SK-N-SH (cell line): ENCODE data around the gene LRP1.

Source experiments
- EP300 ChIP-seq, 2 experiments: IDR thresholded peaks; 2 replicates each; pipeline versions ENCODE4 v1.4.0 to v1.6.1; 2012; ENCODE audit warnings: borderline replicate concordance in 1 of 2, low read depth in 1 of 2, low read length in 1 of 2
- FOSL2 ChIP-seq: IDR thresholded peaks from 2 replicates; pipeline ENCODE4 v1.4.0; 2012; ENCODE audit warnings: low read depth, mild to moderate bottlenecking, moderate library complexity, borderline replicate concordance
- FOXM1 ChIP-seq: IDR thresholded peaks from 2 replicates; pipeline ENCODE4 v1.4.0; 2012; ENCODE audit warnings: low read depth, mild to moderate bottlenecking
- GABPA ChIP-seq: IDR thresholded peaks from 2 replicates; pipeline ENCODE4 v1.4.0; 2012; ENCODE audit warnings: low read depth, mild to moderate bottlenecking
- NRF1 ChIP-seq: IDR thresholded peaks from 2 replicates; pipeline ENCODE4 v1.6.1; 2012; ENCODE audit warnings: low read depth, mild to moderate bottlenecking, low read length
- POLR2AphosphoS5 ChIP-seq: IDR thresholded peaks from 2 replicates; pipeline ENCODE4 v1.6.1; 2012; ENCODE audit warnings: low read depth, low read length
- RAD21 ChIP-seq: IDR thresholded peaks from 2 replicates; pipeline ENCODE4 v1.6.1; 2012; ENCODE audit warnings: mild to moderate bottlenecking, low read length
- SMC3 ChIP-seq: IDR thresholded peaks from 2 replicates; pipeline ENCODE4 v1.6.1; 2012; ENCODE audit warnings: low read depth, low read length, improper control_type of control experiment
- TAF1 ChIP-seq: IDR thresholded peaks from 2 replicates; pipeline ENCODE4 v1.6.1; 2012; ENCODE audit warnings: low read depth, mild to moderate bottlenecking, low read length, moderate library complexity, borderline replicate concordance
- YY1 ChIP-seq: IDR thresholded peaks from 2 replicates; pipeline ENCODE4 v1.4.0; 2012; ENCODE audit warnings: low read depth, mild to moderate bottlenecking
- TF ChIP-seq, protein P1 (sequence below): fragments of 200-600 bp; sonication (generic); IDR thresholded peaks from 2 replicates; pipeline ENCODE4 v1.6.1; 2017; ENCODE audit warnings: antibody characterized with exemption, mild to moderate bottlenecking, moderate library complexity
- TF ChIP-seq, protein P2 (sequence below): fragments of 150-350 bp; IDR thresholded peaks from 2 replicates; pipeline ENCODE4 v1.6.1; 2017; ENCODE audit warnings: antibody characterized with exemption, low read length, low read depth, borderline replicate concordance
- TF ChIP-seq, protein P3 (sequence below): IDR thresholded peaks from 2 replicates; pipeline ENCODE4 v1.6.1; 2012; ENCODE audit warnings: mild to moderate bottlenecking, low read depth, low read length, moderate library complexity
- TF ChIP-seq, protein P4 (sequence below): IDR thresholded peaks from 2 replicates; pipeline ENCODE4 v1.4.0; 2012; ENCODE audit warnings: low read depth

DNA sequence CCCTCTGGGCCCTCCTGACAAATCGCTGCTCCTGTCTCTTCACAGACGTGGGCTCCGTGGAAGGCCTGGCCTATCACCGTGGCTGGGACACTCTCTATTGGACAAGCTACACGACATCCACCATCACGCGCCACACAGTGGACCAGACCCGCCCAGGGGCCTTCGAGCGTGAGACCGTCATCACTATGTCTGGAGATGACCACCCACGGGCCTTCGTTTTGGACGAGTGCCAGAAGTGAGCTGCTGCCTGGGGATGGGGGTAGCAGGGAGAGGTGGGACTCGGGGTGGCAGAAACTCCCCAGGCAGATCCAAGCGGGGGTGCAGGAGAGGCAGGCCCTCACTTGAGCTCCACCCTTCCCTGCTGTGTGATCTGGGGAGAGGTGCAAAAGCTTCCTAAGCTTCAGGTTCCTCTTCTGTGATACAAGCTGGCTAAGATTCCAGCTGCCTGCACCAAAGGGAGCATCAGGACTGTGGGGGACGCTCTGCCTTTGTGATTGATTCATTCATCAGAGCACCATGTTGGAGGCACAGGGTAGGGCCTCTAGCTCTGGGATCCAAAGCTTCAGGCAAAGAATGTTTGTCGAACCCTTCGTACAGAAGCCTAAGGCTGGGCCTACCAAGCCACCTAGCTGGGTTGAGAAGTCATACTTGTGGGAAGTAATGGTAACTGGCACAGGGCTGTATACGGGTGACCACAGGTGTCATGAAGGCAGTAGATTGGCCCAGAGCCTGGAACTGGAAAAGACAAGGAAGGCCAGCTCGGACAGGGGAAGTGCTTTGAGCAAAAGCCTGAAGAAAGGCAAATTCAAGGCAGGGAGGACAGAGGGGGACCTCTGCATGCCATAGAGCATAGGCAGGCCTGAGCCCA lies 59.2 kb downstream of the LRP1 start:
- TF ChIP-seq, protein P1, sequence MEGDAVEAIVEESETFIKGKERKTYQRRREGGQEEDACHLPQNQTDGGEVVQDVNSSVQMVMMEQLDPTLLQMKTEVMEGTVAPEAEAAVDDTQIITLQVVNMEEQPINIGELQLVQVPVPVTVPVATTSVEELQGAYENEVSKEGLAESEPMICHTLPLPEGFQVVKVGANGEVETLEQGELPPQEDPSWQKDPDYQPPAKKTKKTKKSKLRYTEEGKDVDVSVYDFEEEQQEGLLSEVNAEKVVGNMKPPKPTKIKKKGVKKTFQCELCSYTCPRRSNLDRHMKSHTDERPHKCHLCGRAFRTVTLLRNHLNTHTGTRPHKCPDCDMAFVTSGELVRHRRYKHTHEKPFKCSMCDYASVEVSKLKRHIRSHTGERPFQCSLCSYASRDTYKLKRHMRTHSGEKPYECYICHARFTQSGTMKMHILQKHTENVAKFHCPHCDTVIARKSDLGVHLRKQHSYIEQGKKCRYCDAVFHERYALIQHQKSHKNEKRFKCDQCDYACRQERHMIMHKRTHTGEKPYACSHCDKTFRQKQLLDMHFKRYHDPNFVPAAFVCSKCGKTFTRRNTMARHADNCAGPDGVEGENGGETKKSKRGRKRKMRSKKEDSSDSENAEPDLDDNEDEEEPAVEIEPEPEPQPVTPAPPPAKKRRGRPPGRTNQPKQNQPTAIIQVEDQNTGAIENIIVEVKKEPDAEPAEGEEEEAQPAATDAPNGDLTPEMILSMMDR, result no peak
- no peak for TF ChIP-seq FOSL2
- TF ChIP-seq, protein P2, sequence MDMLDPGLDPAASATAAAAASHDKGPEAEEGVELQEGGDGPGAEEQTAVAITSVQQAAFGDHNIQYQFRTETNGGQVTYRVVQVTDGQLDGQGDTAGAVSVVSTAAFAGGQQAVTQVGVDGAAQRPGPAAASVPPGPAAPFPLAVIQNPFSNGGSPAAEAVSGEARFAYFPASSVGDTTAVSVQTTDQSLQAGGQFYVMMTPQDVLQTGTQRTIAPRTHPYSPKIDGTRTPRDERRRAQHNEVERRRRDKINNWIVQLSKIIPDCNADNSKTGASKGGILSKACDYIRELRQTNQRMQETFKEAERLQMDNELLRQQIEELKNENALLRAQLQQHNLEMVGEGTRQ, result no peak
- TF ChIP-seq SMC3, result no peak
- TF ChIP-seq EP300 (IDR thresholded peaks at IDR 0.05; ENCODE audit: borderline replicate concordance in 1 of 2, low read depth in 1 of 2, low read length in 1 of 2), result no peak
- no peak for TF ChIP-seq POLR2AphosphoS5
- TF ChIP-seq RAD21, result no peak
- TF ChIP-seq, protein P3, sequence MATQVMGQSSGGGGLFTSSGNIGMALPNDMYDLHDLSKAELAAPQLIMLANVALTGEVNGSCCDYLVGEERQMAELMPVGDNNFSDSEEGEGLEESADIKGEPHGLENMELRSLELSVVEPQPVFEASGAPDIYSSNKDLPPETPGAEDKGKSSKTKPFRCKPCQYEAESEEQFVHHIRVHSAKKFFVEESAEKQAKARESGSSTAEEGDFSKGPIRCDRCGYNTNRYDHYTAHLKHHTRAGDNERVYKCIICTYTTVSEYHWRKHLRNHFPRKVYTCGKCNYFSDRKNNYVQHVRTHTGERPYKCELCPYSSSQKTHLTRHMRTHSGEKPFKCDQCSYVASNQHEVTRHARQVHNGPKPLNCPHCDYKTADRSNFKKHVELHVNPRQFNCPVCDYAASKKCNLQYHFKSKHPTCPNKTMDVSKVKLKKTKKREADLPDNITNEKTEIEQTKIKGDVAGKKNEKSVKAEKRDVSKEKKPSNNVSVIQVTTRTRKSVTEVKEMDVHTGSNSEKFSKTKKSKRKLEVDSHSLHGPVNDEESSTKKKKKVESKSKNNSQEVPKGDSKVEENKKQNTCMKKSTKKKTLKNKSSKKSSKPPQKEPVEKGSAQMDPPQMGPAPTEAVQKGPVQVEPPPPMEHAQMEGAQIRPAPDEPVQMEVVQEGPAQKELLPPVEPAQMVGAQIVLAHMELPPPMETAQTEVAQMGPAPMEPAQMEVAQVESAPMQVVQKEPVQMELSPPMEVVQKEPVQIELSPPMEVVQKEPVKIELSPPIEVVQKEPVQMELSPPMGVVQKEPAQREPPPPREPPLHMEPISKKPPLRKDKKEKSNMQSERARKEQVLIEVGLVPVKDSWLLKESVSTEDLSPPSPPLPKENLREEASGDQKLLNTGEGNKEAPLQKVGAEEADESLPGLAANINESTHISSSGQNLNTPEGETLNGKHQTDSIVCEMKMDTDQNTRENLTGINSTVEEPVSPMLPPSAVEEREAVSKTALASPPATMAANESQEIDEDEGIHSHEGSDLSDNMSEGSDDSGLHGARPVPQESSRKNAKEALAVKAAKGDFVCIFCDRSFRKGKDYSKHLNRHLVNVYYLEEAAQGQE, result no peak
- TF ChIP-seq, protein P4, sequence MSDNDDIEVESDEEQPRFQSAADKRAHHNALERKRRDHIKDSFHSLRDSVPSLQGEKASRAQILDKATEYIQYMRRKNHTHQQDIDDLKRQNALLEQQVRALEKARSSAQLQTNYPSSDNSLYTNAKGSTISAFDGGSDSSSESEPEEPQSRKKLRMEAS, result no peak
- TF ChIP-seq GABPA, result no peak
- TF ChIP-seq YY1, result no peak
- no peak for TF ChIP-seq FOXM1
- no peak for TF ChIP-seq TAF1
- no peak for TF ChIP-seq NRF1
